A549 treated with ZK216348 at 1 μM for 4 hours (cell line): ENCODE measurements around the gene TGFBR3. TPM values are rescaled to one million over a fixed set of nuclear protein-coding genes. Genes with fewer than 3 reads are reported as not detected.

Experiments used
- total RNA-seq: library from RNA; stranded (reverse); fragments of 200-300 nt; extraction: Qiagen RNA extraction; gene quantifications from 5 replicates; pipeline ENCODE4 v1.2.3, GENCODE V29; 2022; ENCODE audit warnings: low read depth

TGFBR3 gene
- 2.4 to 4.4 TPM (median 4.1 TPM) in 5 replicates for total RNA-seq

DNA sequence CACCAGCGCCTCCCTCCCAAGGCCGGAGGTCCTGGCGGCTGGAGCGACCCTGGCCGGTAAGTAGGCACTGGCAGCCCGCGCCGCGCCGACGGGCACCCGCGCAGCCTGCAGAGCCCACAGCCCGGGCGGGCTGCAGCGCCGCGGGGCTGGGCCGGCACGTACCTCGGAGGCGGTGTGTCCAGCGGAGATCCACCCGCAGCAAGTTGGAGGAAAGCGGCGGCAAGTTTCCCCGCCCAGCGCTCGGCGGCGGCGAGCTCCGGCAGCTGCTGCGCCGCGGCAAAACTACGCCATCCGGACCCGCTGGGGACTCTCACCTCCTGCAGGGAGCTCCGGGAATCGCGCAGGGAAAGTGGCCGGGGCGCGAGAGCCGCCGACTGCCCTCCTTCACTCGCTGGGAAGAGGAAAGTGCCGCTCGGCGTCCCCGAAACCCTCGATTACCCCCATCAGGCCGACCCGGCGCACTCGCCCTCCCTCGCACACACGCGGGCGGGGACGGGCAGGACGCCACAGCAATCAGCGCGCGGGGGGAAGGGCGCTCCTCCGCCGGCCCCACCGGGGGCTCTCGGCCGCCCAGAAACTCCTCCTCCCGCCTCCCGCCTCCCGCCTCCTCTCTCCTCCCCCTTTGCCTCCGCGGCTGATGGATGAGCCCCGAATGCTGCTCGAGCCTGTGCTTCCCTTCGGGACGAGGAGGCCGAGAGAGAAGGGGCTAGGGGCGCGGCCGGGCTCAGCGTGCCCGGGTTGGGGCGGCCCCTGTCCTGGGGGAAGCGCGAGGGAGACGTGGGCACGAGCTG, at the start of gene TGFBR3:
TGFBR3 (minus strand) TSS at position 436 of the 791 bp plus-strand sequence. CDS start 24,620 bp downstream, outside the sequence.

Other genes starting within 250 kb of the TGFBR3 start
- gene BRDT, start 63.2 kb upstream of the TGFBR3 start, total RNA-seq, result not detected in 5 replicates
- gene EPHX4, start 143.8 kb upstream of the TGFBR3 start, total RNA-seq, result 0.27 to 0.88 TPM (median 0.47 TPM) in 5 replicates
- not detected in 5 replicates for gene SETSIP, start 189.3 kb upstream of the TGFBR3 start, total RNA-seq
- gene BTBD8, start 194.2 kb upstream of the TGFBR3 start, total RNA-seq, result 0.25 to 1.1 TPM (median 1.0 TPM) in 5 replicates